Breast epithelium (tissue), 4 donors: ENCODE data around the gene TRAFD1. TPM values are rescaled to one million over a fixed set of nuclear protein-coding genes. Genes with fewer than 3 reads are reported as not detected.

Source experiments
- DNase-seq, 2 donors: peaks; one replicate each; pipeline ENCODE4 v3.0.0-alpha.2; 2019; ENCODE audit warnings: low spot score in 2 of 2
- H3K27ac ChIP-seq, 2 donors: fragments of 200-600 bp; sonication (generic) in 1 of 2; one replicate each; pipeline ENCODE4 v1.5.1; 2016 to 2019; ENCODE audit warnings: mild to moderate bottlenecking in 1 of 2
- H3K27me3 ChIP-seq, 2 donors: fragments of 200-600 bp; sonication (generic) in 1 of 2; one replicate each; pipeline versions ENCODE4 v1.5.1 to v1.6.0; 2017 to 2019; ENCODE audit warnings: control low read depth in 1 of 2, mild to moderate bottlenecking in 1 of 2
- H3K36me3 ChIP-seq: fragments of 200-600 bp; one replicate; pipeline ENCODE4 v1.5.1; 2019
- H3K4me1 ChIP-seq, 2 donors: fragments of 200-600 bp; sonication (generic); one replicate each; pipeline ENCODE4 v1.5.1; 2016 to 2019; ENCODE audit warnings: control low read depth in 1 of 2
- H3K4me3 ChIP-seq, 3 donors: fragments of 200-600 bp; sonication (generic); 1 replicate in 2 of 3; 2 replicates in 1 of 3; pipeline ENCODE4 v1.5.1; 2016 to 2019; ENCODE audit warnings: mild to moderate bottlenecking in 3 of 3, moderate library complexity in 2 of 3
- H3K9me3 ChIP-seq, 2 donors: fragments of 200-600 bp; sonication (generic) in 1 of 2; one replicate each; pipeline ENCODE4 v1.5.1; 2016 to 2019; ENCODE audit warnings: control low read depth in 1 of 2
- POLR2A ChIP-seq: fragments of 450-650 bp; IDR thresholded peaks from one replicate; pipeline ENCODE4 v1.6.1; 2016; ENCODE audit warnings: antibody characterized with exemption, mild to moderate bottlenecking, moderate library complexity
- POLR2AphosphoS5 ChIP-seq, 3 donors: sonication (generic); formaldehyde crosslinking; IDR thresholded peaks; one replicate each; pipeline ENCODE4 v1.6.1; 2017; ENCODE audit warnings: antibody characterized with exemption in 3 of 3
- intact Hi-C: fragments of 100-400 bp; cut with DNase I; formaldehyde crosslinking; loops from one replicate; pipeline ENCODE4 v1.15.1; 2023; ENCODE audit warnings: low total_unique reads
- total RNA-seq, 3 donors: library from RNA; depleted of rRNA; stranded (reverse); fragments of >200 nt; gene quantifications; one replicate each; pipeline ENCODE4 v1.1.0, GENCODE V29; 2016
- TF ChIP-seq, protein P1 (sequence below), 3 donors: fragments of 450-650 bp; IDR thresholded peaks; one replicate each; pipeline ENCODE4 v1.5.1; 2016 to 2017; ENCODE audit warnings: antibody characterized with exemption in 3 of 3, mild to moderate bottlenecking in 3 of 3, moderate library complexity in 3 of 3

TRAFD1 gene
- total RNA-seq, 3 donors from 2014 or later: 25.9 to 64.2 (median 54.4) TPM

DNA sequence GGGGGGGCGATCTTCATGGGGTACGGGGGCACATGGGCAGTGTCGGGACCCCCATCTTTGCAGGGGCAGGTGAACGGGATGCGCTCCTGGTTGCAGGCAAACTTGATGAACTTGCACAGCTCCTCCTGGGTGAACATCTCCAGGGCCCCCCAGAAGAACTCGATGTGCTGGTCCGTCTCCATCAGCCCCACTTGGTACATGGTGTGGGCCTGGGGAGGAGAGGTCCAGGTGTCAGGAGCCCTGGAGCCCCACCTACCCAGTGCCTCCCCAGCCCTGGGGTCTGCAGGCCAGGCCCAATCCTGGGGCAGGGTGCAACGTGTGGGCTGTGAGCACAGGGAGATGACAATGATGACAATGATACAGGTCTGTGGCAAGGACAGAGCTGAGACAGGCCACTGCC is 37.7 kb downstream of the TRAFD1 start:
- no peak for TF ChIP-seq POLR2A
- no peak for TF ChIP-seq POLR2AphosphoS5 (IDR thresholded peaks at IDR 0.05)
- TF ChIP-seq, protein P1, sequence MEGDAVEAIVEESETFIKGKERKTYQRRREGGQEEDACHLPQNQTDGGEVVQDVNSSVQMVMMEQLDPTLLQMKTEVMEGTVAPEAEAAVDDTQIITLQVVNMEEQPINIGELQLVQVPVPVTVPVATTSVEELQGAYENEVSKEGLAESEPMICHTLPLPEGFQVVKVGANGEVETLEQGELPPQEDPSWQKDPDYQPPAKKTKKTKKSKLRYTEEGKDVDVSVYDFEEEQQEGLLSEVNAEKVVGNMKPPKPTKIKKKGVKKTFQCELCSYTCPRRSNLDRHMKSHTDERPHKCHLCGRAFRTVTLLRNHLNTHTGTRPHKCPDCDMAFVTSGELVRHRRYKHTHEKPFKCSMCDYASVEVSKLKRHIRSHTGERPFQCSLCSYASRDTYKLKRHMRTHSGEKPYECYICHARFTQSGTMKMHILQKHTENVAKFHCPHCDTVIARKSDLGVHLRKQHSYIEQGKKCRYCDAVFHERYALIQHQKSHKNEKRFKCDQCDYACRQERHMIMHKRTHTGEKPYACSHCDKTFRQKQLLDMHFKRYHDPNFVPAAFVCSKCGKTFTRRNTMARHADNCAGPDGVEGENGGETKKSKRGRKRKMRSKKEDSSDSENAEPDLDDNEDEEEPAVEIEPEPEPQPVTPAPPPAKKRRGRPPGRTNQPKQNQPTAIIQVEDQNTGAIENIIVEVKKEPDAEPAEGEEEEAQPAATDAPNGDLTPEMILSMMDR (IDR thresholded peaks at IDR 0.05): no peak
- no peak overlapping the region for H3K4me3 ChIP-seq
- H3K27ac ChIP-seq: no peak overlapping the region
- intact Hi-C loops: no loop called here
- peaks cover 0 to 5% of the 10 kb centered on the region in 2 donors for H3K9me3 ChIP-seq
- no peaks in the 10 kb centered on the region for H3K27me3 ChIP-seq
- no peak for DNase-seq
- H3K36me3 ChIP-seq: peaks cover 8% of the 10 kb centered on the region
- H3K4me1 ChIP-seq: no peaks in the 10 kb centered on the region

DNA sequence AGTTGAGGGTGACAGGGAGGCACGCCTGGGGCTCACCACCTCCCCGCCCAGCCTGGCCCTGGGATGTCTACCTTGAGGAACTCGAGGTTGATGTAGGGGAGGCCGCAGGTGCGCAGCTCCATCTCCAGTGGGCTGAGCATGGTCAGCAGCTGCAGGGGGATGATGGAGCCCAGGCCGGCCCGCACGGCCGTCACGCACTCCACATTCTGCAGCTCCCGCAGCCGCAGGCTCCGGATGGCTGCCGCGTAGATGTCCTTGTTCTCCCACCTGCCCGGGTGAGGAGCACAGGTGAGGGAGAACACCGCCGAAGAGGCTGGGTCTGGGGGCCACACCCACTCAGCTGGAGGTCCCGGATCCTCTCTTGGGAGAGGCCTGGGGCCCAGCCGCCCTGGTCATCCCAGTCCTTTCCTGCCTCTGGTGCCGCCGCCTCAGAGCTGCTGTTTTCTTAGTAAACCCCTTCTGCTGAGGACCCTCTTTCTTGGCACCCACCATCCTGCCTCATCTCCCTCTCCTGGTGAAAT is 38.2 kb downstream of the TRAFD1 start:
- Histone ChIP-seq H3K27me3 (no peaks in the 10 kb centered on the region), H3K9me3 (peaks cover 0 to 4% of the 10 kb centered on the region in 2 donors), H3K27ac (no peak overlapping the region), H3K4me1 (no peaks in the 10 kb centered on the region), H3K4me3 (no peak overlapping the region), H3K36me3 (peaks cover 8% of the 10 kb centered on the region)
- intact Hi-C loops: no loop called here
- DNase-seq: peak in 1 of 2 donors; percentile 37
- TF ChIP-seq, protein P1 (IDR thresholded peaks at IDR 0.05): no peak
- TF ChIP-seq POLR2A: no peak
- no peak for TF ChIP-seq POLR2AphosphoS5 (IDR thresholded peaks at IDR 0.05)

DNA sequence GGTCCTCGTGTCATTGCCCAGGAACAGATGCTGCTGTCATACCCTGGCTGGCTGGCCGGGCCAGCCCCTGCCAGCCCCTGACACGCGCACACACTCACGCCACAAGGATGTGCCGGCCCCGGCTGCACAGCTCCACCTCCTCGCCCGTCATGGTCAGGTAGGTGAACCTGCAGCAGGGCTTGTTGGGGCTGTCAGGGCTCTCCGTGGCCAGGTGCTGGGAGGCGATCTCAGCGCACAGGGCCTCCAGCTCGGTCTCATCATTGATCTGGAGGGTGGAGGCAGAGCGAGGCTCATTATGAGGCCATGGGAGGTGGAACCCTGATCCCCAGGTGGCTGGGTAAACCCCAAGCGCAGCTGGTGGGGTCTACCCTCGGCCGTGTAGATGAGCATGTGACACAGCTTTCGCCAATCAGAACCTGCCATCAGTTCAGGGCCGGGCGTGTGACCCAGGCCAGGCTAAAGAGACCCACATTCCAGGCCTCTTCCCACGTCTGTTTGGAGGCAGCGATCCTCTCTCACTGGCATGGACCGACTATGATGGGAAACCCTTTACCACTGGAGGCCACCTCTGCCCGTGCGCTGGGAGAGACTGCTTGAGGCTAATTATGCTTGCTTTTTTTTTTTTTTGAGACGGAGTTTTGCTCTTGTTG is 38.8 kb downstream of the TRAFD1 start:
- Histone ChIP-seq H3K27me3 (no peaks in the 10 kb centered on the region), H3K36me3 (peaks cover 8% of the 10 kb centered on the region), H3K9me3 (no peaks in the 10 kb centered on the region), H3K4me3 (no peak overlapping the region), H3K27ac (no peak overlapping the region), H3K4me1 (no peaks in the 10 kb centered on the region)
- intact Hi-C loops: no loop called here
- TF ChIP-seq, protein P1 (IDR thresholded peaks at IDR 0.05): no peak
- no peak for TF ChIP-seq POLR2AphosphoS5 (IDR thresholded peaks at IDR 0.05)
- peak in 1 of 2 donors; percentile 22 for DNase-seq

DNA sequence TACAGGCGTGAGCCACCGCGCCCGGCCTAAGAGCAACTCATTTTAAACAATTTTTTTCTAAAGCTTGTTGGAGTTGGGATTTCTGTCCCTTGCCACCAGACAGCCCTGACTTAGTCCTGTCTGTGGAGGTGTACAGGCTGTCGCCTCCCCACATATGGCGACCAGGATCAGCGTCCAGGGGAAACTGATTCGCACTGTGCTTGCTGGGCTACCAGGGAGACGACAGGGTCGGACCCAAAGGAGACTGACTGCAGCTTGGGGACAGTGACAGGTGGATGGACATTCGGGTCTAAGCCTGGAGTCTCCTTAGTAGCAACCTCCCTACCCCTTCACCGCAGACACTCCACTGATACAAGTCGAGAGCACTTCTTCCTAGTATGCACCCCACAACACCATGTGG is 40.3 kb downstream of the TRAFD1 start:
- no peaks in the 10 kb centered on the region for H3K4me1 ChIP-seq
- intact Hi-C loops: no loop called here
- no peak overlapping the region for H3K4me3 ChIP-seq
- TF ChIP-seq POLR2AphosphoS5 (IDR thresholded peaks at IDR 0.05) (no peak), POLR2A (no peak)
- TF ChIP-seq, protein P1 (IDR thresholded peaks at IDR 0.05): no peak
- H3K27me3 ChIP-seq: no peaks in the 10 kb centered on the region
- no peaks in the 10 kb centered on the region for H3K9me3 ChIP-seq
- H3K36me3 ChIP-seq: peaks cover 8% of the 10 kb centered on the region
- DNase-seq: peak in 1 of 2 donors; percentile 14
- H3K27ac ChIP-seq: no peak overlapping the region
